Measurements from ENCODE around the gene TMEM151B. TPM values are rescaled to one million over a fixed set of nuclear protein-coding genes. Genes with fewer than 3 reads are reported as not detected.

Gene TMEM151B
- total and polyA plus RNA-seq, 9 of the 15 experiments (the other 6 are each of a cell fraction or from before 2014, with no cell fraction given): not detected

DNA sequence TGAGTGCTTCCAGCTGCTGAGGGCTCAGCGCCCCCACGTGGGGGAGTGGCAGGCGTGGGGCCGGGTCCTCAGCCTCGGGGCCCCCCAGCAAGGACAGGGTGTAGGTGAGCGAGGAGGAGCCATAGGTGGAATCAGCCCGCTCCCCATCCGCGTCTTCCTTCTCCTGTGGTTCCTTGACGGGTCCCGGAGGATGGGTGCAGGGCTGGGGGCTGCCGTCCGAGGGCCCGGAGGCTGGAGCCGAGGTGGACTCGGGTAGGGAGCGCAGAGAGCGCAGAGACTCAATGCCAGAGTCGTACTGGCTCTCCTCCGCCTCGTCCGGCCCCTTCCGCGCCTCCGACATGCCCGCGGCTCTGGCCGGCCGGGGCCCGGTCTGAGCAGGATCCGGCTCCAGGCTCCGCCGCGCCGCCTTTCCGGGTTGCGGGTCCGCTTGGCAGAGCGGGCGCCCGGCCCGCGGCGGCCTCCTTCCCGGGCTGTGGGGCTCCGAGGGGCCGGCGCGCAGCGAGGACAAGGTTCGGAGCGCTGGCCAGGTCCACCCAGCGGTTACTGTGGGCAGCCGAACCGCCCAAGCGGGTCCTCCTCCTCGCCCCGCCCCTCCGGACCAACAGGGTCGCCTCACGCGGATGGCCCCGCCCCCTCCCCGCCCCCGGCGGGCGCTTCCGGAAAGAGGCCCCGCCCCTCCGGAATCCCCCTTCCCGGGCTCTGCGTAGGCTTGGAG lies 5.1 kb upstream of the TMEM151B start, which contains the start of gene NFKBIE (continued):
- TF ChIP-seq TEAD4 (IDR thresholded peaks at IDR 0.05; ENCODE audit: low read length): no peak; the same call in 1 of the 2 replicates
- no peak for TF ChIP-seq TEAD4 (CRISPR knock-in tag; IDR thresholded peaks at IDR 0.05; ENCODE audit: borderline replicate concordance)
- peak; percentile 90 for TF ChIP-seq POLR2G (IDR thresholded peaks at IDR 0.05; ENCODE audit: low read depth, low read length)
- no peak for TF ChIP-seq BHLHE40 (IDR thresholded peaks at IDR 0.05; ENCODE audit: low read length)
- no peak for TF ChIP-seq RBM17 (IDR thresholded peaks at IDR 0.05; ENCODE audit: borderline replicate concordance, low read depth, low read length)
- TF ChIP-seq, protein P1, sequence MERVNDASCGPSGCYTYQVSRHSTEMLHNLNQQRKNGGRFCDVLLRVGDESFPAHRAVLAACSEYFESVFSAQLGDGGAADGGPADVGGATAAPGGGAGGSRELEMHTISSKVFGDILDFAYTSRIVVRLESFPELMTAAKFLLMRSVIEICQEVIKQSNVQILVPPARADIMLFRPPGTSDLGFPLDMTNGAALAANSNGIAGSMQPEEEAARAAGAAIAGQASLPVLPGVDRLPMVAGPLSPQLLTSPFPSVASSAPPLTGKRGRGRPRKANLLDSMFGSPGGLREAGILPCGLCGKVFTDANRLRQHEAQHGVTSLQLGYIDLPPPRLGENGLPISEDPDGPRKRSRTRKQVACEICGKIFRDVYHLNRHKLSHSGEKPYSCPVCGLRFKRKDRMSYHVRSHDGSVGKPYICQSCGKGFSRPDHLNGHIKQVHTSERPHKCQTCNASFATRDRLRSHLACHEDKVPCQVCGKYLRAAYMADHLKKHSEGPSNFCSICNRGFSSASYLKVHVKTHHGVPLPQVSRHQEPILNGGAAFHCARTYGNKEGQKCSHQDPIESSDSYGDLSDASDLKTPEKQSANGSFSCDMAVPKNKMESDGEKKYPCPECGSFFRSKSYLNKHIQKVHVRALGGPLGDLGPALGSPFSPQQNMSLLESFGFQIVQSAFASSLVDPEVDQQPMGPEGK (CRISPR knock-in tag; IDR thresholded peaks at IDR 0.05; ENCODE audit: borderline replicate concordance): no peak
- TF ChIP-seq, protein P2, sequence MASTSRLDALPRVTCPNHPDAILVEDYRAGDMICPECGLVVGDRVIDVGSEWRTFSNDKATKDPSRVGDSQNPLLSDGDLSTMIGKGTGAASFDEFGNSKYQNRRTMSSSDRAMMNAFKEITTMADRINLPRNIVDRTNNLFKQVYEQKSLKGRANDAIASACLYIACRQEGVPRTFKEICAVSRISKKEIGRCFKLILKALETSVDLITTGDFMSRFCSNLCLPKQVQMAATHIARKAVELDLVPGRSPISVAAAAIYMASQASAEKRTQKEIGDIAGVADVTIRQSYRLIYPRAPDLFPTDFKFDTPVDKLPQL (IDR thresholded peaks at IDR 0.05; ENCODE audit: extremely low read depth, insufficient read length): no peak
- TF ChIP-seq SAP30 (IDR thresholded peaks at IDR 0.05; ENCODE audit: borderline replicate concordance, insufficient read depth, low read depth, low read length, poor library complexity, severe bottlenecking): peak; percentile 61
- TF ChIP-seq, protein P3, sequence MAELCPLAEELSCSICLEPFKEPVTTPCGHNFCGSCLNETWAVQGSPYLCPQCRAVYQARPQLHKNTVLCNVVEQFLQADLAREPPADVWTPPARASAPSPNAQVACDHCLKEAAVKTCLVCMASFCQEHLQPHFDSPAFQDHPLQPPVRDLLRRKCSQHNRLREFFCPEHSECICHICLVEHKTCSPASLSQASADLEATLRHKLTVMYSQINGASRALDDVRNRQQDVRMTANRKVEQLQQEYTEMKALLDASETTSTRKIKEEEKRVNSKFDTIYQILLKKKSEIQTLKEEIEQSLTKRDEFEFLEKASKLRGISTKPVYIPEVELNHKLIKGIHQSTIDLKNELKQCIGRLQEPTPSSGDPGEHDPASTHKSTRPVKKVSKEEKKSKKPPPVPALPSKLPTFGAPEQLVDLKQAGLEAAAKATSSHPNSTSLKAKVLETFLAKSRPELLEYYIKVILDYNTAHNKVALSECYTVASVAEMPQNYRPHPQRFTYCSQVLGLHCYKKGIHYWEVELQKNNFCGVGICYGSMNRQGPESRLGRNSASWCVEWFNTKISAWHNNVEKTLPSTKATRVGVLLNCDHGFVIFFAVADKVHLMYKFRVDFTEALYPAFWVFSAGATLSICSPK (IDR thresholded peaks at IDR 0.05; ENCODE audit: borderline replicate concordance): no peak
- TF ChIP-seq CTCF (IDR thresholded peaks at IDR 0.05 in 2 of 3, conservative IDR thresholded peaks at IDR 0.05 in 1 of 3; ENCODE audit: insufficient read depth in 2 of 3, low read depth in 1 of 3, low read length in 3 of 3): peak; percentile 62 to 74 (median 65)
- TF ChIP-seq ZNF609 (CRISPR knock-in tag; IDR thresholded peaks at IDR 0.05; ENCODE audit: borderline replicate concordance): no peak
- no peak for TF ChIP-seq SRSF1 (IDR thresholded peaks at IDR 0.05; ENCODE audit: low read depth, low read length)
- TF ChIP-seq CBX2 (IDR thresholded peaks at IDR 0.05; ENCODE audit: insufficient read depth, low read length, poor library complexity, severe bottlenecking): no peak

Measured in K562 (cell line).